Measurements from ENCODE around the gene B4GALNT4. TPM values are rescaled to one million over a fixed set of nuclear protein-coding genes. Genes with fewer than 3 reads are reported as not detected.
A peak's percentile ranks its signal among the peaks of the same experiment; 100 is the strongest.

B4GALNT4 gene
- total RNA-seq, 1 donor from 2014 or later = 0.94 TPM

DNA sequence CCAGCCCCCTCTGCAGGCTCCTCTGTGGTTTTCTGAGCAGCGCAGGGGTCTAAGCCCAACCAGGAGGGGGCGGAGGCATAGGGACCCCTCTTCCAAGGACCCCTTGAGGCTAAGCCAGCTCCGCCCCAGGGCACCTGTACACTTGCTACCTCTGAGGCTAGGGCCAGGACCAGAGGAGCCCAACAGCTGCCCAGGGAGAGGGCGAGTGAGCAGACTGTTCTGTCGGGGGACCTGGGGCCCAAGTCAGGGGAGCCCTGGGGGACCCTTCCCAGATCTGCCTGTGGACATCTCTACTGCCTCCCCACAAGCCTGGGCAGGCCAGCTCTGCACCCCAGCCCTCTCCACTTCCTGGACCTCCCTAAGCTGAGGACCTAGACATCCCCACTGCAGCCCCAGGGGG, 1.8 kb downstream of the B4GALNT4 start:
- intact Hi-C loops (cut with DNase I) = no loop called here
- ATAC-seq (ENCODE audit: poor library complexity) (no peak), DNase-seq (peak; percentile 33)

DNA sequence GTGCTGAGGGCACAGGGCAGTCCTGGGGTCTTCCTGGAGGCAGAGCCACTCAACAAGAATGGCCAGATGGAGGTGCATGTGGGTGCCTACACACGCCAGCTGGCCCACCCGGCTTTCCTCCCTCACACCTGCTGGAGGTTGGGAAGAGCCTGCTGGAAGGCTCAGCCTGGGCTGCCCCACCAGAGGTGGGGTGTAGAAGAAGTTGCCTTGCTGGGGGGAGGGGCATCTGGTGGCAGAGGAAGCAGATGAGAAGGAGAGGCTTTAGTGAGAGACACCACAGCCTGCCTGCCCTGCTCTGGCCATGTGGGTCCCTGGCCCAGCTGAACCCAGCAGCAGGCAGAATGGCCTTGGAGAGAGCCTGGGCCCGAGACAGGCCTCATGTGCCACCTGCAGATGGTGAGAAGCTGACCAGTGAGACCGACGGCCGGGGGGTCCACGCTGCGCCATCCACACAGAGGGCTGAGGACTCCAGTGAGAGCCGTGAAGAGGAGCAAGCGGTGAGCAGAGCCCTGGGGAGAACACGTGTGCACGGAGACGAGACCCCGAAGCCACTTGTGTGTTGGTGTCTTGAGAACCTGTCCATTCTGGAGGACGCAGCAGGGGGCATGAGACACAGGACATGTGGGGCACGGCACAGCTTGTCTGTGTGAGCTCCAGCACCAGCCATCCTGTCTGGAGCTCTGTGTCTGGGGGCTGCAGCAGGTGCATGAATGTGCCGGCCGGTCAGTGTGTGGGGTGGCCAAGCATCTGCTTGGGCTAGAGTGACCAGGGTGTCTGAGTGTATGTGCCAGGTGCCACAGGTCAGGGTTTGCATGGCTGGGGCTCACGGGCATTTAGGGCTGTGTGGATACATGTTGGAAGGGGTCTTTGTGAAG, 2.7 kb downstream of the B4GALNT4 start:
- intact Hi-C loops (cut with DNase I) = no loop called here
- ATAC-seq (ENCODE audit: poor library complexity) = no peak
- no peak for DNase-seq

DNA sequence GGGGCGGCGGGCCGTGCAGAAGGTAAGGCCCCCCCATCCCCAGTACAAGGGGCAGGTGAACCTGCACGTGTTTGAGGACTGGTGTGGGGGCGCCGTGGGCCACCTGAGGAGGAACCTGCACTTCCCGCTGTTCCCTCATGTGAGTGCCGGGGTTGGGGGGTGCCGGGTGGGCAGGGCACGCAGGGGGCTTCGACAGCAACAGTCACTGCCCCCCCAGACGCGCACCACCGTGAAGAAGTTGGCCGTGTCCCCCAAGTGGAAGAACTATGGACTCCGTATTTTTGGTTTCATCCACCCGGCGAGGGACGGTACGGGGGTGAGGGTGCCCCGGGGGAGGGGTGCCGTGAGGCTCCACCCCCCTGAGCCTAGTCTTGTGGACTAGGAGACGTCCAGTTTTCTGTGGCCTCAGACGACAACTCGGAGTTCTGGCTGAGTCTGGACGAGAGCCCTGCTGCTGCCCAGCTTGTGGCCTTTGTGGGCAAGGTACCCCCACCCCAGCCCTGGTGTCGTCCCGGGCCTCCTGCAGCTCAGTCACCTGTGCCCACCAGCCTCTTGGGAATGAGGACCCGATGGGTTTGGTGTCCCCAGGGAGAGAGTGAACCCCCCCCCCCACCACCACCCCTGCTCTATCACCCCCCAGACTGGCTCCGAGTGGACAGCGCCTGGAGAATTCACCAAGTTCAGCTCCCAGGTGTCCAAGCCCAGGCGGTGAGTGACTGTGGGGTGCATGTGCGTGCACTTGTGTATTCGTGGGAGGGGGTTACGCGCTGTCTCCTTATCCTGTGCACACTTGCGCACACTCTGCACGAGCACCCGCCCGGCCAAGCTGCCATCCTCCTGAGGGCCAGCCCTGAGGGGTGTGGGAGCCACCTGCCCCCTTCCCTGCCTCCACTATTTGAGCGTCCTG, 3.8 kb downstream of the B4GALNT4 start:
- intact Hi-C loops (cut with DNase I) = no loop called here
- DNase-seq (no peak), ATAC-seq (ENCODE audit: poor library complexity) (no peak)

DNA sequence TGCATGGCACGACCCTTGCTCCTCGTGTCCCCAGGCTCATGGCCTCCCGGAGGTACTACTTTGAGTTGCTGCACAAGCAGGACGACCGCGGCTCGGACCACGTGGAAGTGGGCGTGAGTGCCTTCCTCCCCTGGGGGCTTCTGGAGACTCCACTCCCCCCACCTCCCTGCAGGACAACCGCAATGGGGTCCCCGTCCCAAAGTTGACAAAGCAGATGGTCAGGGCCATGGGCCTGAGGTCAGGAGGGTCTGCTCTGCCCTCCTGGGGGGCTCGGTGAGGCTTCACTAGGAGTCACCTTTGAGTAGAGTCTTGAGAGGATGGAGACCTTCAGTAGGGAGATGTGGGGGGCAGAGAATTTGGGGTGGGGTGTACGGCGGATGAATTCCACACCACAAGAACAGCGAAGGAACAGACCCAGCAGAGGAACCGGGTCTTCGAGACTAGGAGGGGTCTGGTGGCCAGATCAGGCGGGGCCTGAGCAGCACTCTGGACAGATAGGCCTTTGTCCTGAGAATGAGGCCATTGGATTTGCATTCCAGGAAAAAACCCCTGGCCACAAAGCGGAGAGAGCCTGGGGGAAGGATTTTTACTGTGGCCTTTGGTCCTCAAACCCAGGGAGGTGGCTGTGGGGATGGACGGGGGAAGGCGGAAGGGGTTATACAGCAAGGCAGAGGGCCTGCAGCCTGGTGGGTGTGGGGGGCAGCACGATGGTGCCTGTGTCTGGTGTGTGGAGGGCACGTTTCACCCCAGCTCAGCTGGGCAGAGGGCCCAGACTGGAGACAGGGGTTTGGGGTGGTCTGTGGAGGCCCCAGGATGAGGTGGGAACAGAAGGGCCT, 4.6 kb downstream of the B4GALNT4 start:
- ATAC-seq (ENCODE audit: poor library complexity) (no peak), DNase-seq (no peak)
- intact Hi-C loops (cut with DNase I) = no loop called here

DNA sequence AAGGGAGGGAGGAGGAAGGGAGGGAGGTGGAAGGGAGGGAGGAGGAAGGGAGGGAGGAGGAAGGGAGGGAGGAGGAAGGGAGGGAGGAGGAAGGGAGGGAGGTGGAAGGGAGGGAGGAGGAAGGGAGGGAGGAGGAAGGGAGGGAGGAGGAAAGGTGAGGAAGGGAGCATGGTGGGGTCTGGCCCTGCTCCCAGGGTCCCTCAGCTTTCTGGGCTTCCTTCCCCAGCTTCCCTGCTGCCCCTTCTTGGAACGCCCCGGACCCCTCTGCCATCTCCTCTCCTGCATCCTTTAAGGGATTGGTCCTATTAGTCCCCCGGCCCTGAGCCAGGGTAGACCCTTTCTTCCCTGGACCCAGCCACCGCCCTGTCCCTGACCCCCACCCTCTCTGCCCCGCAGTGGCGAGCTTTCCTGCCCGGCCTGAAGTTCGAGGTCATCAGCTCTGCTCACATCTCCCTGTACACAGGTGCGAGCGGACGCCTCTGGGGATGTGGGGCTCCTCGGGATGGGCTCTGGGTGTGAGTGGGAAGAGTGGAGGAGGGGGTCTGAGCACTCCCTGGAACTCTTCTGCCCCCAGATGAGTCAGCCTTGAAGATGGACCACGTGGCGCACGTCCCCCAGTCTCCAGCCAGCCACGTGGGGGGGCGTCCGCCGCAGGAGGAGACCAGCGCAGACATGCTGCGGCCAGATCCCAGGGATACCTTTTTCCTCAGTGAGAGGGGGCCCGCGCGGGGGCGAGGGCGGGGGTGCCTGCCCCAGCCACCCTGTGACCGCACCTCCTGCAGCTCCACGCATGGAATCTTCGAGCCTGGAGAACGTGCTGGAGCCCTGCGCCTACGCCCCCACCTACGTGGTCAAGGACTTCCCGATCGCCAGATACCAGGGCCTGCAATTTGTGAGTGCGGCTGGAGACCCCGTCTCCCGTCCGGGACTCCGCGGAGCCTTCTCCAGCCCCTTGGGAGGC, 6.0 kb downstream of the B4GALNT4 start:
- DNase-seq (no peak), ATAC-seq (ENCODE audit: poor library complexity) (no peak)
- intact Hi-C loops (cut with DNase I) = no loop called here

DNA sequence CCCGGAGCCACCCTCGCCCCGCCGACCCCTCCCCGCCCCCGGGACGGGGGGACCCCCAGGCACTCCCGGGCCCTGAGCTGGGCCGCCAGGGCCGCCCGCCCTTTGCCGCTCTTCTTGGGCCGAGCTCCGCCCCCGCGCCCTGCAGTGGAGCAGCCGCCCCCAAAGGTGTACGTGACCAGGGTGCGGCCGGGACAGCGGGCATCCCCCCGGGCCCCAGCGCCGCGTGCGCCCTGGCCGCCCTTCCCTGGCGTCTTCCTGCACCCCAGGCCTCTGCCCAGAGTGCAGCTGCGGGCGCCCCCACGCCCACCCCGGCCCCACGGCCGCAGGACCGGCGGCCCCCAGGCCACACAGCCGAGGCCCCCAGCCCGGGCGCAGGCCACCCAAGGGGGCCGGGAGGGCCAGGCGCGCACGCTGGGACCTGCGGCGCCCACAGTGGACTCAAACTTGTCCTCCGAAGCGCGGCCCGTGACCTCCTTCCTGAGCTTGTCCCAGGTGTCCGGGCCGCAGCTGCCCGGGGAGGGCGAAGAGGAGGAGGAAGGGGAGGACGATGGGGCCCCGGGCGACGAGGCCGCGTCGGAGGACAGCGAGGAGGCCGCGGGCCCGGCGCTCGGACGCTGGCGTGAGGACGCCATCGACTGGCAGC, 7.4 kb downstream of the B4GALNT4 start:
- no peak for ATAC-seq (ENCODE audit: poor library complexity)
- intact Hi-C loops (cut with DNase I) = no loop called here
- DNase-seq = no peak

DNA sequence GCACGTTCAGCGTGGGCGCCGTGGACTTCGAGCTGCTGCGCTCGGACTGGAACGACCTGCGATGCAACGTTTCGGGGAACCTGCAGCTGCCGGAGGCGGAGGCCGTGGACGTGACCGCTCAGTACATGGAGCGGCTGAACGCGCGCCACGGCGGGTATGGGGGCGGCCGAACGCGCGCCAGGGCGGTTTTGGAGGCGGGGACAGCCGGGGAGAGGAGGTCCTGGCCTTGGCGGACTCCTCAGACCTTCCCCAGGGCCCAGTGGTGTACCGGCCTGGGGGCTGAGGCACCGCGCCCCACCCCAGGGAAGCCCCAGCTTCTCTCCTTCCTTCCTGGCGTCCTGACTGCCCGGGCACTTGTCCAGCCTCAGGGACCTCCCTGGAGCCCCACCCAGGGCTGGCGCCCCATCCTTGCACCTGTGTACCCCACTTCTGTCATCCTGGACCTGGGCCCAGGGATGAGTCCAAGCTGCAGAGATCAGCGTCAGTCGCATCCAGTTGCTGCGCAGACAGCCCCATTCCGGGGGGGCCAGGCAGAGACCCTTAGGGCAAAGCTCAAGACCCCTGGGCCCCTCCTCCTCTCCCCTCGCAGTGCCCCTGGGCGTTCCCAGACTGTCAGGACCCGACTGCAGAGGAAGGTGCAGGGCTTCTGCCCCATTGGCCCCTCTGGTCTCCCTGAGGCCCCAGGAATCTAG, 8.0 kb downstream of the B4GALNT4 start:
- DNase-seq (no peak), ATAC-seq (ENCODE audit: poor library complexity) (no peak)
- intact Hi-C loops (cut with DNase I) = no loop called here

DNA sequence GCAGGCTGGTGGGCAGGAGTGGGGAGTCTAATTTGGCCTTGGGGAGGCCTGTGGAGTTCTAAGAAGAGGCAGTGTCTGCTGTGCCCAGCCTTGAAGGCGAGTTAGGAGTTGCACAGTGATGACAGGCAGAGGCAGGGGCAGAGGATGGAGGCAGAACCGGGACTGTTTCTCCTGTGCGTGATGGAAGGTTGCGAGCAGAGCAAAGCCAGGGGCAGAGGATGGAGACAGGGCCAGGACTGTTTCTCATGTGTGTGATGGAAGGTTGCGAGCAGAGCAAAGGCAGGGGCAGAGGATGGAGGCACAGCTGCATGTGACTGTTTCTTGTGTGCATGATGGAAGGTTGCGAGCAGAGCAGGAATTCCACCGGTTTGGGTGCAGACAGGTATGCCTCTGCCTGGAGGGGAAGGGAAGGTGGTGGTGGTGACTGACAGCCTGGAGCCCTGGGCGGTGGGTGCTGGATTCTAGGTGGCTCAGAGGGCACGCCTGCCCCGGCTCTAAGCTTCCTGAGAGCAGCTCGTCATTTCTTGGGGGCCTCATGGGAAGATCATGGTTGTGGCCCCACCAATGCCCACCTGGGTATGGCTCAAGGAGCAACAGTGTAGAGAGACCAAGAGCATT, 8.7 kb downstream of the B4GALNT4 start:
- no peak for DNase-seq
- intact Hi-C loops (cut with DNase I) = no loop called here
- ATAC-seq (ENCODE audit: poor library complexity) = no peak

DNA sequence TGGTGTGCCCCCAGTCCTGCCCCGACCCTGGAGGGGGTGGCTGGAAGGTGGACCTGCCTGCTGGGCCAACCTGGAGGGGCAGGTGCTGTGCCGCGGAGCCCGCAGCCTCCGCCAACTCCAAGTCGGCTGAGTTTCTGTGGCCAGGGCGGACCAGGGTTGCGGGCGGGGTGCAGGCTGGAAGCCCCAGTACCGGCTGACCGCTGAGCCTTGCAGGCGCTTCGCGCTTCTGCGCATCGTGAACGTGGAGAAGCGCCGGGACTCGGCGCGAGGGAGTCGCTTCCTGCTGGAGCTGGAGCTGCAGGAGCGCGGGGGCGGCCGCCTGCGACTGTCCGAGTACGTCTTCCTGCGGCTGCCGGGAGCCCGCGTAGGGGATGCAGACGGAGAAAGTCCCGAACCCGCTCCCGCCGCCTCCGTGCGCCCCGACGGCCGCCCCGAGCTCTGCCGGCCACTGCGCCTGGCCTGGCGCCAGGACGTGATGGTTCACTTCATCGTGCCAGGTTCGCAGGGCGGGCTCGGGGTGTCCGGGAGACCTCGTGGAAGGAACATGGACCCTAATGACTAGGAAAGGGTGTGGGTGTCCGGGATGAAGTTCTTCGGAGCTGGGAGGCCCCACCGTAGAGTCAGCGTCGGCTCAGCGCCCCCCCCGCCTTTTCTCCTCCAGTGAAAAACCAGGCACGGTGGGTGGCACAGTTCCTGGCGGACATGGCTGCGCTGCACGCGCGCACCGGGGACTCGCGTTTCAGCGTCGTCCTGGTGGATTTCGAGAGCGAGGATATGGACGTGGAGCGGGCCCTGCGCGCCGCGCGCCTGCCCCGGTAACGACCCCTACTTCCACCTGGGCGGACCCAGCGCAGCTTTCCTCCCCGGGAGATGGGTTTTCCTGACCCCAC, 10.2 kb downstream of the B4GALNT4 start:
- DNase-seq (no peak), ATAC-seq (ENCODE audit: poor library complexity) (no peak)
- intact Hi-C loops (cut with DNase I) = no loop called here

DNA sequence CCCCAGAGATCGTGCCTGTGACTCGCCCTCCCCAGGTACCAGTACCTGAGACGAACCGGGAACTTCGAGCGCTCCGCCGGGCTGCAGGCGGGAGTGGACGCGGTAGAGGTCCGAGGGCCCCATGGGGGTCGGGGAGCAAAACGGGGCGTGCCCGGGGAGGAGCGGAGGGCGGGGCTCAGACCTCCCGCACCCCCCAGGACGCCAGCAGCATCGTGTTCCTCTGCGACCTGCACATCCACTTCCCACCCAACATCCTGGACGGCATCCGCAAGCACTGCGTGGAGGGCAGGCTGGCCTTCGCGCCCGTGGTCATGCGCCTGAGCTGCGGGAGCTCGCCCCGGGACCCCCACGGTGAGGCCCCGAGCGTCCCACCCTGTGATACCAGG, 10.8 kb downstream of the B4GALNT4 start:
- ATAC-seq (ENCODE audit: poor library complexity) (no peak), DNase-seq (no peak)
- intact Hi-C loops (cut with DNase I) = no loop called here

DNA sequence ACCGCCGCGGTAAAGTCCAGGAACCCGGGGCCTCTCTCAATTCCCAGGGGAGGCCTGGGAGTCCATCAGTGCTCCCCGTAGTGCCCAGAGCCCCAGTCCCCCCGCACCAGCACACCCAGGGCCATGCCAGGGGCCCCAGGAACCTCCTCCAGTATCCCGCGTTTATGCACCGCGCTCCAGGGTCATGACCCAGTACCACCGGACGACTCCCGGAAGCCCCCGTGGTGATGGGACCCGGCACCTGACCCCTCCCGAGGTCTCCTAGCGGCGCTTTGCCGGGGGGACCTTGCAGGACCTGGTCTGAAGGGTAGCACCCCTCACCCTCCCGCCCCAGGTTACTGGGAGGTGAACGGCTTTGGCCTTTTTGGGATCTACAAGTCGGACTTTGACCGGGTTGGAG, 11.2 kb downstream of the B4GALNT4 start:
- intact Hi-C loops (cut with DNase I) = no loop called here
- ATAC-seq (ENCODE audit: poor library complexity) = no peak
- DNase-seq = no peak

DNA sequence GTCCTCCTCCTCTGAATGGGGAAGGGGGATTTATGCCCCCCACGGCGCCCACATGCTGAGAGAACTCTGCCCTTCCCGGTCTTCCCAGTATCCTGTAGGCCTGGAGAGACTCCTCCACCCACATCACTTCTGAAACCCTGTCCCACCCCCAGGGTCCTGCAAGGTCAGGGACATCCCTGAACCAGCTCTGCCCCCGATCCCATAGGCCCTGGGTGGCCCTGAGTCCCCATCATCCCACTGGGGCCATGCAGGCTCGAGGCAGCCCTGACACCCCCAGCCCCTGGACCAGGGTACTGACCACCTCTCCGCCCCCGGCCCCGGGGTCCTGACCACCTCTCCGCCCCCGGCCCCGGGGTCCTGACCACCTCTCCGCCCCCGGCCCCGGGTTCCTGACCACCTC, 11.7 kb downstream of the B4GALNT4 start:
- intact Hi-C loops (cut with DNase I) = no loop called here
- no peak for ATAC-seq (ENCODE audit: poor library complexity)
- DNase-seq = no peak

DNA sequence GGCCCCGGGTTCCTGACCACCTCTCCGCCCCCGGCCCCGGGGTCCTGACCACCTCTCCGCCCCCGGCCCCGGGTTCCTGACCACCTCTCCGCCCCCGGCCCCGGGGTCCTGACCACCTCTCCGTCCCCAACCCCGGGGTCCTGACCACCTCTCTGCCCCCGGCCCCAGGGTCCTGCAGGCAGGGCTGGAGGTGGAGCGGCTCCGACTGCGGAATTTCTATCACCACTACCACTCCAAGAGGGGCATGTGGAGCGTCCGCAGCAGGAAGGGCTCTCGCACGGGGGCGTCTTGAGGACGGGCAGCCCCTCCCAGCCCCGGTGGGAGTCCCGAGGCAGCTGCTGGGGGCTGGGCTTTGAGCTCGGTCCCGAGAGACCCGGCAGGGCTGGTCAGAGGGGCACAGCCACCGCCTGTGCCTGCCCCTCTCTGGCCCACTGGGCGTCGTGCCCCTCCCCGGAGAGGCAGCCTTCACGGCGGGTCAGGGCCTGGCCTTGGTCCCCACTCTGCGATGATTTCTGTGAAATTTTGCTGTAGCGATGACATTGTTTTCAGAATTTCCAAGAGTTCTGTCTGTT, 12.3 kb downstream of the B4GALNT4 start:
- DNase-seq (no peak), ATAC-seq (ENCODE audit: poor library complexity) (no peak)
- intact Hi-C loops (cut with DNase I) = no loop called here

DNA sequence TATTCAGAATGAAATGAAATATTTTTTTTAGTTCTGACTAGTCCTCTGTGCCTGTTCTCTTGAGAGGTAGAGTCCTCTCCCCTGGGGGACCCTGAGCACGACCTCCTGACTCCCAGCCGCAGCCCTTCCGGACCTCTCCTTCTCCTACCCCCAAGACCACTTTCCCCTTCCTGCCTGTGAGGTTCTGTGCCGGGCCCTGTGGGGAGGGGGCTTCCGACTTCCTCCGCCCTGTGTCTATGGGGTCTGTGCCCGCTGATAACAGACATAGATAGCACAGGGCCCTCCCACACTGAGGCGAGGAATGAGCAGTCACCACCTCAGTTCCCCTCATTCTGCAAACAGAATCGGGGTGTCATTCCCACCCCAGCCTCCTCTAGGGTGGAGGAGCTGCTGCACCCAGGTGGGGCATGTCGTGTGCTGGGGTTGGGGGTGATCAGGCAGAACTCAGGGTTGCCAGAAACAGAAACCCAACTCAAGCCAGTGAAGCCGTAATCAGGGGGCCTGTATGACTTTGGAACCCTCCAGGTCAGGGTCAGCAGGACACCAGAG, 12.9 kb downstream of the B4GALNT4 start:
- ATAC-seq (ENCODE audit: poor library complexity) = no peak
- DNase-seq = no peak
- intact Hi-C loops (cut with DNase I) = no loop called here

DNA sequence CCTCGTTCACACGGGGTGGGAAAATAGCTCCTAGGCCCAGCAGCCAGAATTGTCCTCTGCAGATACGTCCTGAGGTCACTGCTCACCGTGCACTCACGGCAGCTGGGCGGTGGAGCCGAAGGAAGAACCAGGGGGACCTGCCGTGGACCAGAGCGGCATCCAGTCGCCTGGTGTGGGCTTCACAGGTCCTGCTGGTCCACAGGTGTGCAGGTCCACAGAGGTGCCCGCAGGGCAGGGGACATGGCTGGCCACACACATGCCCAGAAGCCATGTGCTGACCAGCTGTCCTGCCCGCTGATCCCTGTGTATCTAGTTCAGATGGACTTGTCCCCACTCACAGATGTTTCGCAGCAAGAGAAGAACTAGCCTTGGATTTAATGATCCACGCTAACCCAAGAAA, 14.1 kb downstream of the B4GALNT4 start:
- intact Hi-C loops (cut with DNase I) = no loop called here
- DNase-seq (no peak), ATAC-seq (ENCODE audit: poor library complexity) (no peak)

All from Right ventricle myocardium superior (tissue), 1 donor.